H1 (cell line): ENCODE results near the gene SLC6A3. TPM values are rescaled to one million over a fixed set of nuclear protein-coding genes. Genes with fewer than 3 reads are reported as not detected.

Experiments
- CTCF ChIA-PET: fragments of 300-600 bp; sonication (Branson Sonifier 250); formaldehyde crosslinking; loops from one replicate; lab custom pipeline; 2021; ENCODE audit not compliant: partially characterized antibody; lab: Charles Lee
- POLR2A ChIA-PET: fragments of 300-600 bp; sonication (Branson Sonifier 250); formaldehyde crosslinking; loops from one replicate; lab custom pipeline; 2021; ENCODE audit warnings: inconsistent platforms; ENCODE audit not compliant: partially characterized antibody; lab: Charles Lee
- DNase-seq, 2 experiments: peaks; one replicate each; pipeline versions ENCODE4 v3.0.0 to v3.0.0-alpha.2; 2010 to 2022; ENCODE audit warnings: low spot score in 2 of 2, low read depth in 1 of 2, mixed read lengths in 1 of 2
- FAIRE-seq: peaks from 2 replicates; lab custom pipeline; 2011; peaks lifted over from hg19 to GRCh38; lab: Jason Lieb, UNC
- H2AFZ ChIP-seq: 2 replicates; pipeline ENCODE4 v1.8.1; 2012; ENCODE audit warnings: low read length, inconsistent platforms
- H2AK5ac ChIP-seq: 2 replicates; pipeline ENCODE4 v1.6.1; 2013; ENCODE audit warnings: low read depth, low read length
- H2BK120ac ChIP-seq: replicated peaks from 2 replicates; pipeline ENCODE3; 2013; ENCODE audit warnings: low read depth, low read length, inconsistent platforms
- H2BK12ac ChIP-seq: 2 replicates; pipeline ENCODE4 v1.6.1; 2013; ENCODE audit warnings: low read depth, low read length
- H2BK15ac ChIP-seq: 2 replicates; pipeline ENCODE4 v1.6.1; 2013; ENCODE audit warnings: low read length
- H2BK20ac ChIP-seq: 2 replicates; pipeline ENCODE4 v1.6.1; 2013; ENCODE audit warnings: low read length
- H2BK5ac ChIP-seq: 2 replicates; pipeline ENCODE4 v1.6.1; 2013; ENCODE audit warnings: low read depth, low read length
- H3K14ac ChIP-seq: 2 replicates; pipeline ENCODE4 v1.6.1; 2013; ENCODE audit warnings: inconsistent platforms; ENCODE audit not compliant: insufficient read length
- H3K18ac ChIP-seq: 2 replicates; pipeline ENCODE4 v1.6.1; 2013; ENCODE audit warnings: low read length; ENCODE audit errors: extremely low read depth
- H3K23ac ChIP-seq: 2 replicates; pipeline ENCODE4 v1.6.1; 2013; ENCODE audit warnings: inconsistent platforms; ENCODE audit not compliant: insufficient read length
- H3K23me2 ChIP-seq: 2 replicates; pipeline ENCODE4 v1.6.1; 2013; ENCODE audit warnings: low read depth, low read length
- H3K27ac ChIP-seq: 2 replicates; pipeline ENCODE4 v1.6.1; 2011; ENCODE audit warnings: low read depth, low read length, inconsistent platforms
- H3K27me3 ChIP-seq, 4 experiments: replicated peaks in 1 of 4; 1 replicate in 1 of 4; 2 replicates in 3 of 4; pipeline versions ENCODE4 v1.6.1 to v1.8.1; 2011 to 2013; ENCODE audit warnings: low read length in 3 of 4, mild to moderate bottlenecking in 3 of 4, inconsistent platforms in 2 of 4, mixed read lengths in 2 of 4, moderate library complexity in 1 of 4; ENCODE audit not compliant: control insufficient read depth in 3 of 4, insufficient read depth in 3 of 4; ENCODE audit errors: extremely low read depth in 1 of 4
- H3K36me3 ChIP-seq, 4 experiments: 2 replicates each; pipeline versions ENCODE4 v1.6.1 to v1.8.1; 2011 to 2013; ENCODE audit warnings: mild to moderate bottlenecking in 4 of 4, low read length in 3 of 4, moderate library complexity in 2 of 4, control low read depth in 1 of 4, inconsistent platforms in 1 of 4; ENCODE audit not compliant: insufficient read depth in 4 of 4, control insufficient read depth in 2 of 4
- H3K4ac ChIP-seq: replicated peaks from 2 replicates; pipeline ENCODE3; 2013; ENCODE audit warnings: low read length, low read depth, mixed read lengths, inconsistent platforms; ENCODE audit not compliant: insufficient read length
- H3K4me1 ChIP-seq, 4 experiments: replicated peaks in 1 of 4; 1 replicate in 1 of 4; 2 replicates in 3 of 4; pipeline versions ENCODE4 v1.6.1 to v1.8.1; 2011 to 2013; ENCODE audit warnings: low read length in 3 of 4, inconsistent platforms in 2 of 4, mixed read lengths in 1 of 4; ENCODE audit not compliant: insufficient read depth in 4 of 4, control insufficient read depth in 3 of 4
- H3K4me2 ChIP-seq, 2 experiments: 2 replicates each; pipeline versions ENCODE4 v1.6.1 to v1.8.1; 2011 to 2013; ENCODE audit warnings: low read depth in 2 of 2, low read length in 2 of 2, control low read depth in 1 of 2, inconsistent platforms in 1 of 2, mild to moderate bottlenecking in 1 of 2; ENCODE audit not compliant: insufficient read depth in 1 of 2
- H3K4me3 ChIP-seq, 4 experiments: fragments of 200-600, 300-600 bp in 1 of 4; sonication (generic), shearing (Covaris generic), sonication (Bioruptor Twin) in 1 of 4; 2 replicates each; pipeline versions ENCODE4 v1.5.1 to v1.8.1; 2011 to 2016; ENCODE audit warnings: low read length in 4 of 4, low read depth in 3 of 4, control low read depth in 2 of 4, inconsistent platforms in 2 of 4, mild to moderate bottlenecking in 2 of 4, mixed read lengths in 1 of 4, moderate library complexity in 1 of 4; ENCODE audit not compliant: insufficient read depth in 2 of 4; ENCODE audit errors: extremely low read depth in 1 of 4
- H3K56ac ChIP-seq: replicated peaks from 2 replicates; pipeline ENCODE3; 2013; ENCODE audit warnings: low read depth, mild to moderate bottlenecking, mixed read lengths, low read length, inconsistent platforms; ENCODE audit not compliant: insufficient read length
- H3K79me1 ChIP-seq: 2 replicates; pipeline ENCODE4 v1.6.1; 2013; ENCODE audit warnings: low read depth, low read length, control low read depth
- H3K79me2 ChIP-seq, 2 experiments: 2 replicates each; pipeline versions ENCODE4 v1.6.1 to v1.8.1; 2012 to 2013; ENCODE audit warnings: low read length in 2 of 2, mild to moderate bottlenecking in 2 of 2, inconsistent platforms in 1 of 2; ENCODE audit not compliant: insufficient read depth in 2 of 2, control insufficient read depth in 1 of 2
- H3K9ac ChIP-seq, 4 experiments: replicated peaks in 1 of 4; 1 replicate in 1 of 4; 2 replicates in 3 of 4; pipeline versions ENCODE4 v1.6.1 to v1.8.1; 2011 to 2013; ENCODE audit warnings: low read depth in 3 of 4, low read length in 3 of 4, control low read depth in 2 of 4, mild to moderate bottlenecking in 2 of 4, moderate library complexity in 2 of 4, inconsistent platforms in 1 of 4; ENCODE audit errors: extremely low read depth in 1 of 4
- H3K9me3 ChIP-seq, 2 experiments: 2 replicates each; pipeline versions ENCODE4 v1.6.1 to v1.8.1; 2012 to 2013; ENCODE audit warnings: mild to moderate bottlenecking in 2 of 2, moderate library complexity in 2 of 2, control low read depth in 1 of 2, inconsistent platforms in 1 of 2, low read depth in 1 of 2, low read length in 1 of 2, mixed read lengths in 1 of 2; ENCODE audit not compliant: insufficient read depth in 2 of 2
- H4K20me1 ChIP-seq, 2 experiments: replicated peaks in 1 of 2; 2 replicates each; pipeline versions ENCODE3 to v1.8.1; 2011 to 2013; ENCODE audit warnings: inconsistent platforms in 2 of 2, low read length in 2 of 2, mild to moderate bottlenecking in 1 of 2; ENCODE audit not compliant: insufficient read depth in 2 of 2, control insufficient read depth in 1 of 2
- H4K5ac ChIP-seq: 2 replicates; pipeline ENCODE4 v1.6.1; 2013; ENCODE audit warnings: low read length, low read depth, mixed read lengths, inconsistent platforms; ENCODE audit not compliant: insufficient read length
- H4K8ac ChIP-seq: 2 replicates; pipeline ENCODE4 v1.8.0; 2013; ENCODE audit warnings: mild to moderate bottlenecking, moderate library complexity, low read length, inconsistent platforms; ENCODE audit not compliant: insufficient read depth; ENCODE audit errors: extremely low read depth
- H4K91ac ChIP-seq: replicated peaks from 2 replicates; pipeline ENCODE3; 2013; ENCODE audit warnings: low read length, mixed read lengths, inconsistent platforms; ENCODE audit not compliant: insufficient read length
- BCL11A ChIP-seq, 2 experiments: IDR thresholded peaks; one replicate each; pipeline ENCODE4 v1.6.1; 2011; ENCODE audit warnings: low read depth in 2 of 2, low read length in 2 of 2, mild to moderate bottlenecking in 2 of 2
- EZH2 ChIP-seq: fragments of 200-600 bp; sonication (generic); IDR thresholded peaks from 2 replicates; pipeline ENCODE4 v1.7.1; 2012; ENCODE audit warnings: low read depth, mild to moderate bottlenecking, moderate library complexity, low read length, inconsistent platforms; ENCODE audit not compliant: severe bottlenecking
- KDM5A ChIP-seq: fragments of 200-600 bp; IDR thresholded peaks from 2 replicates; pipeline ENCODE4 v1.7.1; 2012; ENCODE audit warnings: mild to moderate bottlenecking, low read length, inconsistent platforms, mixed read lengths
- NANOG ChIP-seq: IDR thresholded peaks from 2 replicates; pipeline ENCODE4 v1.6.1; 2011; ENCODE audit warnings: low read length, low read depth, mild to moderate bottlenecking, inconsistent platforms; ENCODE audit not compliant: insufficient read depth, poor library complexity, severe bottlenecking
- SAP30 ChIP-seq: fragments of 300-600 bp; sonication (generic); IDR thresholded peaks from 2 replicates; pipeline ENCODE4 v1.7.1; 2012; ENCODE audit warnings: low read length, moderate library complexity, mild to moderate bottlenecking, inconsistent platforms; ENCODE audit not compliant: insufficient read depth, insufficient replicate concordance
- SIX5 ChIP-seq: IDR thresholded peaks from 2 replicates; pipeline ENCODE4 v1.6.1; 2011; ENCODE audit warnings: mild to moderate bottlenecking, low read depth, low read length
- SRF ChIP-seq: IDR thresholded peaks from 2 replicates; pipeline ENCODE4 v1.6.1; 2011; ENCODE audit warnings: mild to moderate bottlenecking, low read depth, low read length, moderate library complexity
- WGBS, 2 experiments: shearing (Covaris generic) in 1 of 2; methylation state at CpG; one replicate each; pipeline versions ENCODE4 v1.1.6 to v1.1.7; 2013 to 2015; ENCODE audit warnings: low lambda C conversion rate in 2 of 2, mixed read lengths in 2 of 2, inconsistent platforms in 1 of 2, low coverage in 1 of 2, missing lambda C conversion rate in 1 of 2; ENCODE audit not compliant: insufficient replicate concordance in 2 of 2, insufficient coverage in 1 of 2, insufficient read length in 1 of 2; ENCODE audit errors: extremely low coverage in 1 of 2, missing lambda C conversion rate in 1 of 2; 5-methylcytosine and 5-hydroxymethylcytosine counted together
- polyA plus RNA-seq, 7 experiments: library from polyadenylated mRNA; depleted of rRNA in 3 of 7; stranded (reverse) in 5 of 7; unstranded in 2 of 7; fragments of >200 nt in 5 of 7; fragments of 200-250 nt in 2 of 7; gene quantifications; 1 replicate in 5 of 7; 2 replicates in 1 of 7; 4 replicates in 1 of 7; pipeline versions ENCODE4 v1.2.1 to v1.2.3, GENCODE V29; 2011 to 2013; ENCODE audit warnings: missing spikeins in 2 of 7, mixed read lengths in 2 of 7
- total RNA-seq: library from RNA; stranded (reverse); fragmentation: NEBNext Ultra II Directional; extraction: Animal tissue kit (Norgen Biotek cat#: 25700); gene quantifications from 2 replicates; pipeline ENCODE4 v1.2.1, GENCODE V29; 2021
- TF ChIP-seq, protein P1 (sequence below): IDR thresholded peaks from 2 replicates; pipeline ENCODE4 v1.6.1; 2012; ENCODE audit warnings: inconsistent platforms

The SLC6A3 gene
- total and polyA plus RNA-seq, 2 of the 8 experiments (the other 6 are each of a cell fraction or from before 2014, with no cell fraction given): 0.48 to 0.91 TPM

DNA sequence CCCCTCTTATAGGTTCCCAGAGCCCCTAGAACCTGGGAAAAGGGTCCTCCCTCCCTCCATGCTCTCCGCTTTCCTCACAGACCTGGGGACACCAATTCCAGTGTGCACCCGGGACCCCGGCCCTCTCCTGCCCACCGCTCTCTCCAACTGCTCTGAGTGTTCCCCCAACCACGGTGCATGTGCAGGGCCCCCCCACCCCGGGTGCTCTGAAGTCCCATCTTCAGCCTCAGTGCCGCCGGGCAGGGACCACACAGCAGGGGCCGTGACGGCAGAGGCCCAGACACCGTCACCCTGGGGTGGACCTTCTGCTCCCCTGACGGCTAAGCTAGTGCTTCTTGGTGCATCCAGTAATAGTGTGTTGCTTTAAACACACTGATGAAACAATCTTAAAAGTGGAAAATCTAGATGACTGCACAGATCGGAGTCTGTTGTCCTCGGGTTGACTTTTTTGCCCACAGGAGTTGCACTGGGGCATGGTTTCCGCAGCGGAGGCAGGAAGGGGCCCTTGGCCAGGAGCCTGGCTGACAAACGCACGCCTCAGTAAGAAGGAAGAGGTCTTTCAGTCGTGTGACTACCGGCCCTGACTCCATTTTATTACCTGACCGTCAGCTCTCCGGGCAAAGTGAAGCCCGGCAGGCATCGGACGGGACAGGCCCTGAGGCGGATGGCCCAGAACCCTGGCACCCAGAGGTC is 36.2 kb upstream of the SLC6A3 start:
- no peak overlapping the region for H2BK12ac ChIP-seq
- no peak overlapping the region; the same call in 1 of the 2 replicates for H3K27ac ChIP-seq
- no peak for DNase-seq
- no peak overlapping the region for H3K14ac ChIP-seq
- no peaks in the 10 kb centered on the region for H3K9me3 ChIP-seq
- no peak overlapping the region for H2AK5ac ChIP-seq
- no peak overlapping the region for H2BK15ac ChIP-seq
- no peak overlapping the region for H2BK5ac ChIP-seq
- no peak overlapping the region; a peak in 1 of 7 replicates for H3K9ac ChIP-seq
- no peak overlapping the region for H3K4ac ChIP-seq
- H4K91ac ChIP-seq: no peak overlapping the region
- FAIRE-seq: no peak
- H3K36me3 ChIP-seq: peaks cover 24 to 52% (median 48%) of the 10 kb centered on the region in 4 experiments
- no peak overlapping the region for H4K8ac ChIP-seq
- no peak overlapping the region for H2BK20ac ChIP-seq
- peaks cover 0 to 4% (median under 1%) of the 10 kb centered on the region in 4 experiments; a peak in 2 of 7 replicates for H3K4me1 ChIP-seq
- no peak overlapping the region for H3K56ac ChIP-seq
- no peak overlapping the region for H3K18ac ChIP-seq
- 97% methylated on average over 26 of the region's 26 CpGs; no CpG with 5 or more reads in 1 of the 2 experiments for WGBS, 2 experiments
- no peaks in the 10 kb centered on the region for H3K27me3 ChIP-seq
- CTCF ChIA-PET: interaction anchor here (0.6 to 7.7 kb wide), 12 partner anchors 9 to 162 kb away, joined by 3 to 47 read pairs (median 7); no protein-coding TSS in a partner anchor
- H2BK120ac ChIP-seq: no peak overlapping the region
- peaks cover 13 to 17% of the 10 kb centered on the region in 2 experiments for H4K20me1 ChIP-seq
- no peaks in the 10 kb centered on the region; a peak in 1 of 4 replicates for H3K79me2 ChIP-seq
- no peaks in the 10 kb centered on the region for H3K79me1 ChIP-seq
- H3K23me2 ChIP-seq: no peaks in the 10 kb centered on the region
- POLR2A ChIA-PET: interaction anchor here (0.8 to 2.5 kb wide), 4 partner anchors 11 to 33 kb away, joined by 3 to 8 read pairs (median 4); no protein-coding TSS in a partner anchor
- no peak overlapping the region for H4K5ac ChIP-seq
- H2AFZ ChIP-seq: no peak overlapping the region
- no peak overlapping the region for H3K4me3 ChIP-seq
- no peak overlapping the region for H3K4me2 ChIP-seq
- H3K23ac ChIP-seq: no peak overlapping the region
- TF ChIP-seq BCL11A (IDR thresholded peaks at IDR 0.05; ENCODE audit: low read depth in 2 of 2, low read length in 2 of 2) (no peak), SAP30 (no peak), NANOG (no peak), KDM5A (no peak), SIX5 (no peak), EZH2 (no peak), SRF (no peak)
- TF ChIP-seq, protein P1, sequence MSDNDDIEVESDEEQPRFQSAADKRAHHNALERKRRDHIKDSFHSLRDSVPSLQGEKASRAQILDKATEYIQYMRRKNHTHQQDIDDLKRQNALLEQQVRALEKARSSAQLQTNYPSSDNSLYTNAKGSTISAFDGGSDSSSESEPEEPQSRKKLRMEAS: no peak
